Measurements from ENCODE around the gene TBC1D22A. TPM values are rescaled to one million over a fixed set of nuclear protein-coding genes. Genes with fewer than 3 reads are reported as not detected.
A peak's percentile ranks its signal among the peaks of the same experiment; 100 is the strongest.

The TBC1D22A gene
- total RNA-seq, 6 donors from 2014 or later: 27.1 to 48.2 (median 35.3) TPM

DNA sequence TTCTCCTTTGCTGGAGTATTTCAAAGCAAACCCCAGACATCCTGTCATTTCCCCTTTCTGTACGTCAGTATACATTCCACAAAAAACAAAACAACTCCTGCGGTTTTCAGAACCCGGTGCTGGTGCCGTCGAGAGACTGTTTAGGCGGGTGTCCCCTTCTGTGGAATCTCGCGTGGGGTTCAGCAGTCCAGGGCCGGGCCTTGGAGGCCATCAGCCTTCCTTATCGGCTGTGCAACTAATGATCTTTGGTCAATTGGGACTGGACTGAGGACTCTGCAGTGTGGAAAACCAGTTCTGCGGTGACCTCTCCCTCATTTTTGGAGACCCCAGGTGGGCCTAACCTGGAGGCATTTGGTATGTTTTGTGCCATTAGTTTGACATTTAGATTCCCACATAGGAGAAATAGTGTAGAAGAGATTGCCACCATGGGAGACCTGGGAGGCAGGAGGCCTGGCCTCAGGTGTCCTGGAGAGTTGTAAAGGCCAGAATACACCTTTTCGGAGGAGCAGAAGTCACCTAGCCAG is 84.4 kb downstream of the TBC1D22A start:
- H3K27ac ChIP-seq: no peak overlapping the region
- H3K36me3 ChIP-seq: no peaks in the 10 kb centered on the region
- H3K4me3 ChIP-seq: no peak overlapping the region
- H3K4me1 ChIP-seq: peaks cover 0 to 19% (median 8%) of the 10 kb centered on the region in 4 donors
- no peaks in the 10 kb centered on the region for H3K9me3 ChIP-seq
- DNase-seq: no peak
- H3K27me3 ChIP-seq: no peaks in the 10 kb centered on the region
- TF ChIP-seq EP300 (IDR thresholded peaks at IDR 0.05) (no peak), POLR2AphosphoS5 (IDR thresholded peaks at IDR 0.05) (no peak), POLR2A (IDR thresholded peaks at IDR 0.05) (no peak)
- TF ChIP-seq, protein P1, sequence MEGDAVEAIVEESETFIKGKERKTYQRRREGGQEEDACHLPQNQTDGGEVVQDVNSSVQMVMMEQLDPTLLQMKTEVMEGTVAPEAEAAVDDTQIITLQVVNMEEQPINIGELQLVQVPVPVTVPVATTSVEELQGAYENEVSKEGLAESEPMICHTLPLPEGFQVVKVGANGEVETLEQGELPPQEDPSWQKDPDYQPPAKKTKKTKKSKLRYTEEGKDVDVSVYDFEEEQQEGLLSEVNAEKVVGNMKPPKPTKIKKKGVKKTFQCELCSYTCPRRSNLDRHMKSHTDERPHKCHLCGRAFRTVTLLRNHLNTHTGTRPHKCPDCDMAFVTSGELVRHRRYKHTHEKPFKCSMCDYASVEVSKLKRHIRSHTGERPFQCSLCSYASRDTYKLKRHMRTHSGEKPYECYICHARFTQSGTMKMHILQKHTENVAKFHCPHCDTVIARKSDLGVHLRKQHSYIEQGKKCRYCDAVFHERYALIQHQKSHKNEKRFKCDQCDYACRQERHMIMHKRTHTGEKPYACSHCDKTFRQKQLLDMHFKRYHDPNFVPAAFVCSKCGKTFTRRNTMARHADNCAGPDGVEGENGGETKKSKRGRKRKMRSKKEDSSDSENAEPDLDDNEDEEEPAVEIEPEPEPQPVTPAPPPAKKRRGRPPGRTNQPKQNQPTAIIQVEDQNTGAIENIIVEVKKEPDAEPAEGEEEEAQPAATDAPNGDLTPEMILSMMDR (IDR thresholded peaks at IDR 0.05): no peak
- ATAC-seq (ENCODE audit: low FRiP score in 2 of 2): no peak
- WGBS, 2 donors: 88% methylated on average over 11 to 12 of the region's 12 CpGs

DNA sequence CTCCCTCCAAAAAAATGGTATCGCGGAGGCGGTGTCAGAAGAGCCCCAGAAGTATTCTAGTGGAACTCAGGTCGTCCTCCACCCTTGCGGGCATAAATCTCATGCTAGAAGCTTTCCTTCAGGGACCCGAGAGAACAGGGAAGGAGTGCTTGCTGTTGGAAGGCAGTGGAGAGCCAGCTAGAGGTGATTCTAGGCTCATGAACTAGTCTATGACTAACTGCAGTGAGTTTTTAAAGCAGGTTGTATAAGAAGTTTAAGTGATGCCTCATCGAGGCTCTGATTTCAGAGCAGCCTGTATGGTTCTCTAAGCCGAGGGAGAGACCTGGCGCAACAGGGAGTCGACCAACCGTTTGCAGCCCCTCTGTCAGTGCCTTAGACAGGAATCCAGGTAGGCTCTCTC is 85.7 kb downstream of the TBC1D22A start:
- 79 to 83% methylated on average over 10 to 11 of the region's 11 CpGs for WGBS, 2 donors
- ATAC-seq (ENCODE audit: low FRiP score in 2 of 2) (no peak), DNase-seq (no peak)
- Histone ChIP-seq H3K27me3 (no peaks in the 10 kb centered on the region), H3K4me3 (no peak overlapping the region), H3K27ac (no peak overlapping the region), H3K36me3 (no peaks in the 10 kb centered on the region), H3K4me1 (peaks cover 0 to 19% (median 9%) of the 10 kb centered on the region in 4 donors), H3K9me3 (no peaks in the 10 kb centered on the region)
- TF ChIP-seq POLR2A (IDR thresholded peaks at IDR 0.05) (no peak), POLR2AphosphoS5 (IDR thresholded peaks at IDR 0.05) (no peak), EP300 (IDR thresholded peaks at IDR 0.05) (no peak)
- TF ChIP-seq, protein P1 (IDR thresholded peaks at IDR 0.05): no peak

DNA sequence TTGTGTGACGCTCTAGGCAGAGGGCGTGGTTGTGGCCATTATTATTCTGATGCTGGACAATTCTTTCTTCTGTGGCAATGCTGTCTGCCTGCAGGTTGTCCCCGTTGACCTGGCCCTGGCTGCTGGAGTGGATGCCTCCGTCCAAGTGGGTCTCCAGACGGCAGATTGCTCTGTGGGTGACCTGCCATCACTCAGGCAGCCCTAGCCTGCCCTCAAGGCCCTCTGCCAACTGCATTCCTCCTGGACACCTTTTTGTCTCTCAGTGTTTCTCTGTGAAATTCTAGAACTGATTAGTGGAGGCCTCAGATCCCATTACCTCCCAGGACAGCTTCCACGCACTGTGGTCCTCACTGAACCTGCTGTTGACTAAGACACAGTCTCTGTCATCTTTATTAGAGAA is 86.7 kb downstream of the TBC1D22A start:
- no peak overlapping the region for H3K4me3 ChIP-seq
- DNase-seq (no peak), ATAC-seq (ENCODE audit: low FRiP score in 2 of 2) (no peak)
- H3K27me3 ChIP-seq: no peaks in the 10 kb centered on the region
- WGBS, 2 donors: 87 to 92% methylated on average over 4 to 6 of the region's 6 CpGs
- H3K4me1 ChIP-seq: peaks cover 0 to 16% (median 12%) of the 10 kb centered on the region in 4 donors
- no peak overlapping the region for H3K27ac ChIP-seq
- H3K9me3 ChIP-seq: no peaks in the 10 kb centered on the region
- TF ChIP-seq POLR2AphosphoS5 (IDR thresholded peaks at IDR 0.05) (no peak), EP300 (IDR thresholded peaks at IDR 0.05) (no peak), POLR2A (IDR thresholded peaks at IDR 0.05) (no peak)
- TF ChIP-seq, protein P1 (IDR thresholded peaks at IDR 0.05): no peak
- no peaks in the 10 kb centered on the region for H3K36me3 ChIP-seq

DNA sequence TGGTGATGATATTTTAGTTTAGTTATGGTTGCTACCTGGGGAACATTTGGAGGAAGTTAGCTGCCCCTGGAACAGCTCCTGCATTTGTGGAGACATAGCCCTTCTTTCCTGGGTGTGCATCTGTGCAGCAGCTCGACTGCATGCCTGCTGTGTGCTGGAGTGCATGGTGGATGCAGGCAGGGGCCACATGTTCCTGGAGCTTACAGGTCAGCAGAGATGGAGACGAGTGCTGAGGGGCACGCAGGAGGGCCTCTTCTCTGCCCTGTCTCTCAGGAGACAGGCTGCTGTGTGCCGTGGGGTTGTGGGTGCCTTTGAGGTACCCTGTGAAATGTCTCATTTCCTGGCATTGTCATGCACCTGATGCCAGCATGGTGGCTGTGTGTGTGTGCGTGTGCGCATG is 87.5 kb downstream of the TBC1D22A start:
- Histone ChIP-seq H3K4me3 (no peak overlapping the region), H3K4me1 (peaks cover 0 to 18% (median 15%) of the 10 kb centered on the region in 4 donors), H3K36me3 (no peaks in the 10 kb centered on the region), H3K27me3 (no peaks in the 10 kb centered on the region), H3K27ac (no peak overlapping the region), H3K9me3 (no peaks in the 10 kb centered on the region)
- DNase-seq (no peak), ATAC-seq (ENCODE audit: low FRiP score in 2 of 2) (no peak)
- TF ChIP-seq POLR2AphosphoS5 (IDR thresholded peaks at IDR 0.05) (no peak), POLR2A (IDR thresholded peaks at IDR 0.05) (no peak), EP300 (IDR thresholded peaks at IDR 0.05) (no peak)
- TF ChIP-seq, protein P1 (IDR thresholded peaks at IDR 0.05): no peak
- 90 to 97% methylated on average over 2 to 6 of the region's 6 CpGs for WGBS, 2 donors

DNA sequence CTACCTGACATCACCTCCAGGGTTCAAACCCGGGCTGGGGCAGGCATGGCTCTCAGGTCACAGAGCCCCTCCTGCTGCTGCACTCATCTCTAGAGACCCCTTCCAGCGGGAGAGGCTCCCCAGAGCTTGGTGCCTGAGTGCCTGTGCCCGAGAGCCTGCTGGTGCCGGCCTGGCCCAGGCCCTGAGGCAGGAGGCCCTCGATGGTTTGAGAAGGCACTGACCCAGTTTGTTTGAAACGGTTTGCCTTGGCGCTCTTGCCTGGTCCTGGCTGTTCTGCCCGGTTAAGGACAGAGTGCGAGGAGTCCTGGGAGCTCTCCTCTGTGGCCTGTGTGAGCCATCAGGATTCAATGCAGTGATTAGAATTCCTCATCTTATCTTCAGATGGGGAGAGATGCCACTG is 88.9 kb downstream of the TBC1D22A start:
- H3K27me3 ChIP-seq: no peaks in the 10 kb centered on the region
- DNase-seq (peak in 1 of 2 donors; percentile 52), ATAC-seq (ENCODE audit: low FRiP score in 2 of 2) (no peak)
- no peaks in the 10 kb centered on the region for H3K9me3 ChIP-seq
- no peaks in the 10 kb centered on the region for H3K36me3 ChIP-seq
- H3K4me1 ChIP-seq: peaks cover 0 to 14% (median 13%) of the 10 kb centered on the region in 4 donors
- no peak overlapping the region for H3K27ac ChIP-seq
- WGBS, 2 donors: 96 to 100% methylated on average over 1 to 9 of the region's 9 CpGs
- no peak for TF ChIP-seq POLR2AphosphoS5 (IDR thresholded peaks at IDR 0.05)
- TF ChIP-seq, protein P1 (IDR thresholded peaks at IDR 0.05): no peak
- TF ChIP-seq EP300 (IDR thresholded peaks at IDR 0.05): no peak
- no peak for TF ChIP-seq POLR2A (IDR thresholded peaks at IDR 0.05)
- H3K4me3 ChIP-seq: no peak overlapping the region

All from upper lobe of left lung (tissue), 6 donors.